Measurements from ENCODE around the gene PERM1.
"Not testable (repeated sequence)": the region's sequence is repeated elsewhere in the genome, so short reads cannot be mapped to it uniquely, and the experiment has no call there.

The PERM1 gene

DNA sequence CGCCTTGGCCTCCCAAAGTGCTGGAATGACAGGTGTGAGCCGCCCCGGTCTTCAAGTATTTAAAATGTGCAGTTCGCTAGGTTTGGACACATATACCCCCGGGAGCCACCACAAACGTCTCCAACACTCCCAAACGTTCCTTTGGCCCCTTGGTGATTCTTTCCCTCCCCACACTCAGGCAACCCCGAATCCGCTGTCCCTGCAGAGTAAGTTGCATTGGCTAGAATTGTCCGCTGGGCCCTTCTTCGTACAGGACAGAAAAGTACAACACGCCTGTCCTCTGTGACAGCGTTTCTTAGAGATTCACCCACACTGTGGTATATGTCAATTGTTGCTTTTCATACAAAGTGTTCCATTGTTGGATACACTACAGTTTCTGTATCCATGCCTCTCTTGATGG is 3.2 kb upstream of the PERM1 start:
- Mint-ChIP-seq H3K4me3 (no peak overlapping the region), H3K36me3 (ENCODE audit: insufficient read depth) (peaks cover 4% of the 10 kb centered on the region), H3K27me3 (peaks cover 43 to 62% of the 10 kb centered on the region in 2 donors), H3K27ac (no peak overlapping the region), H3K9me3 (no peaks in the 10 kb centered on the region), H3K4me1 (ENCODE audit: low read depth in 2 of 2) (no peaks in the 10 kb centered on the region)
- DNase-seq: no peak
- ATAC-seq (replicated peaks): no peak

DNA sequence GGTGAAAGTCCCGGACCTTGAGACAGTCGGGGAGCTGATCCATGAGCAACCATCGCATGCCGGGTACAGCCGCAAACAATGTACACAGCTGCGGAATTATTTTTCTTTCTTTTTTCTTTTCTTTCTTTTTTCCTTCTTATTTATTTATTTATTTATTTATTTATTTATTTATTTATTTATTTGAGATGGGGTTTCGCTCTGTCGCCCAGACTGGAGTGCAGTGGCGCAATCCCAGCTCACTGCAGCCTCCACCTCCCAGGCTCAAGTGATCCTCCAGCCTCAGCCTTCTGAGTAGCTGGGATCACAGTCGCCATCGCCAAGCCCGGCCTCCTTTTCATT is 2.6 kb upstream of the PERM1 start:
- Mint-ChIP-seq H3K4me1 (ENCODE audit: low read depth in 2 of 2) (no peaks in the 10 kb centered on the region), H3K27ac (no peak overlapping the region), H3K36me3 (ENCODE audit: insufficient read depth) (peaks cover 4% of the 10 kb centered on the region), H3K9me3 (no peaks in the 10 kb centered on the region), H3K27me3 (peaks cover 36 to 55% of the 10 kb centered on the region in 2 donors), H3K4me3 (no peak overlapping the region)
- DNase-seq: no peak
- ATAC-seq (replicated peaks): peak; percentile 7

DNA sequence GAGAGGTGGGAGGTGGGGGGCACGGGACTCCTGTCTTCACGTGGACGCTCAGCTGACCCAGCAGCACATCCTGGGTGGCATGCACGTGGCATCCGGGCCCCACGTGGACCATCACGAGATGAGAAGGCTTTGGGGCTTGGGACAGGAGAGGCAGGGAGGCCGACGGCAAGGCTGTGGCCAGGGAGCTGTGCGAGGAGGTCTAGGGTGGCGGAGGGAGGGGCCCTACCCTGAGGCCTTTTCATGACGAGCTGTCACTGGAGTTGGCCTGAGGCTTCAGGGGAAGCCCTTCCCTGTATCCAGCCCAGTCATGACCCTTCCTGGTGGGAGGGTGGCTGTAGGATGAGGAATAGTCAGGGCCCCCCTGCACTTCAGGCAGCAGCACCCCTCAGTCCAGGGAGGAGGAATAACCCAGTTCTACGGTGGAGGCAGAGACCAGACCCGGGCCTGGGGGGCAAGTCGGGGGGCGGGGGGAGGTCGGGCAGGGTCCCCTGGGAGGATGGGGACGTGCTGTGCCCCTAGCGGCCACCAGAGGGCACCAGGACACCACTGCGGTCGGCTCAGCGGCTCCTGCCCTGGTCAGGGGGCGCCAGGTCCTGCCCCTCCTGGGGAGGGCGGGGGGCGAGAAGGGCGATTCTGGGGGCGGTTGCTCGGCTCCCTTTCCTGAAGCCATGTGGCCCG is 2.0 kb upstream of the PERM1 start:
- no peak overlapping the region for H3K27ac Mint-ChIP-seq

DNA sequence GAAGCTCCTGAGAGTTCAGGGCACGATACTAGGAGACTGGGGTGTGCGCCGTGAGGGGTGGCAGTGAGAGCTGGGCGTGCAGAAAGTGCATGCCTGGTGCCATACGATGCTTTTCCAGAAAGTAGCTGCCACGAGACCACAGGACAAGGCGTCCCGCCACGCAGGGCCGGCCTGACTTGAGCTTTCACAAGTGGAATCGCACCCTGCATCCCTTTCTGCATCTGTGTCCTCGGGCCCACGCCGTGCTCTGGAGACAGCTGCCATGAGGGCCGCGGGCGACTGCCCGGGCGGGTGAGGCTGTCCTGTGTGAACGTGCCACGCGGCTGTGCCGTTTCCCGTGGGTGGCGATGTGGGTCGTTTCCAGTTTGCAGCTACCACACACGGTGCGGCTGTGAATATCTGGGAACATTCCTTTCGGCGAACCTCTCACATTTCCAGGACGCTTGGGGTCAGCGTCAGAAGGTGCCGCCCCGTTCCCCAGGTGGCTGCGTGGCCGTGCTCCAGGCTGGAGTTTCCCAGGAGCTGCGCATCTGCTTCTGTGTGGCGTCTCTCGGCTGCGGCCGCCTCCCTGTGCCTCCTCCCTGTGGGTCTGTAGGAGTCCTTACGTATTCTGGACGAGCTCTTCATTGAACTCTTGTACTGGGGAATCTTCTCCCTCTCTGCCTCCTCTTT is 1.0 kb upstream of the PERM1 start:
- no peak overlapping the region for H3K4me3 Mint-ChIP-seq
- H3K27ac Mint-ChIP-seq: no peak overlapping the region
- peaks cover 21 to 47% of the 10 kb centered on the region in 2 donors for H3K27me3 Mint-ChIP-seq
- H3K9me3 Mint-ChIP-seq: no peaks in the 10 kb centered on the region
- ATAC-seq (replicated peaks) (no peak), DNase-seq (no peak)
- peaks cover 0 to 3% of the 10 kb centered on the region in 2 donors for H3K4me1 Mint-ChIP-seq (ENCODE audit: low read depth in 2 of 2)
- peaks cover 4% of the 10 kb centered on the region for H3K36me3 Mint-ChIP-seq (ENCODE audit: insufficient read depth)

More for the DNA sequence above, 2.0 kb upstream of the PERM1 start:
- peak; percentile 52 to 58 (median 56) for DNase-seq
- Mint-ChIP-seq H3K36me3 (ENCODE audit: insufficient read depth) (peaks cover 4% of the 10 kb centered on the region), H3K27me3 (peaks cover 31 to 50% of the 10 kb centered on the region in 2 donors), H3K9me3 (no peaks in the 10 kb centered on the region), H3K4me1 (ENCODE audit: low read depth in 2 of 2) (no peaks in the 10 kb centered on the region), H3K4me3 (no peak overlapping the region)
- peak; percentile 79 for ATAC-seq (replicated peaks)

DNA sequence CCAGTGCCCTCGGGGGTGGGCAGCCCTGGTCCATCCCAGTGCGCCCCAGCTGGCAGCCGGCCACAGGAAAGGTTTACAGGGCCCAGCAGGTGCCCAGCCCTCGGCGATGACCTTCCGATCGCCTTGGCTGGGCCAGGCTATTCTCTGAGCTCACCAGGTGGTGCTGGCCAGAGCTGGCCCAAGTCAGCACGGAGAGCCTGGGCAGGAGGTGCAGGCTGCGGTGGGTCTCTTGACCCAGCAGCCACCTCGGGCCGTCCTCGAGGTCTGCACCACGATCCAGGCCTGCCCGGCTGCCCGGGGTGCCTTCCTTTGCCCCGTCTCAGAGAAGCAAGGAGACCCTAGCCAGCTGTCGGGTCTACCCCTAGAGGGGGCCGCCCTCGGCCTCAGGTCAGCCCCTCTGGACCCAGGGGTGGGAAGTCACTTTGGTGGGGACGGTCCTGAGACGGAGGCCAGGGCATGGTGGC is 370 bp downstream of the PERM1 start:
- Mint-ChIP-seq H3K27ac (no peak overlapping the region), H3K27me3 (peaks cover 16 to 47% of the 10 kb centered on the region in 2 donors), H3K4me3 (no peak overlapping the region), H3K9me3 (no peaks in the 10 kb centered on the region), H3K36me3 (ENCODE audit: insufficient read depth) (peaks cover 4% of the 10 kb centered on the region), H3K4me1 (ENCODE audit: low read depth in 2 of 2) (peaks cover 0 to 3% of the 10 kb centered on the region in 2 donors)
- no peak for DNase-seq
- ATAC-seq (replicated peaks): no peak

DNA sequence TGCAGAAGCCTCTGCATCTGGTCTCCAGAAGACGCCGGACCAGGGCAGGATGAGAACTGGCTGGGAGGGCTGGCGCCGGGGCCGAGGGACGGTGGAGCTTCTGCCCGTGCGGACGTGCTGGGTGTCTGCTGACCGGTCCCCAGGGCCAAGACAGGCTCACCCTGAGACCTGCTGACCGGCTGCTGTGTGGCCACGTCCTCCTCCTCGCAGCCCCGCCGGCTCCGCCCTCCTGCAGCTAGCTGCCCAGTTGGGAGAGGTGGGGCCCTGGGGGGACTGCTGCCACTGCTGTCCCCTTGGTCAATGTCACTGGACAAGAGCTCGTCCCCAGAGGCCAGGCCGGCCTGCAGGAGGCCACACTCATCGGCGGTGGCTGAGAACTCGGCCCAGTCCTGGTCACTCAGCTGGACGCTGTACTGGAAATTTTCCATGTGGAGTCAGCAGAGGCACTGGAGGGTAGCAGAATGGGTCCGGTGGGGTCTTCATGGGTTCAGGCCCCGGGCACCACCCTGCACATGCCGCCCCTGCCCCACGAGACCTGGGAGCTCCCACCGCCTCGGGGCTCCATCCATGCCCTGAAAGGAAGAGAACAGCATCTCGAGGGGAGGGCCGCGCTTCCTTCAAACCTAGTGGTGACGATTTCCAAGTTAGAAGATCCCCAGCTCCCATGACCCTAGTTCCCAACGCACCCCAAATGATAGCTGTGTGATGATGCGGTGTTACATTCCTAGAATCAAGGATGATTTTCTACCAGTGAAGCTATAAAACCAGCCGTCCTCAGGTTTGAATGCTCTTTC is 1.1 kb downstream of the PERM1 start:
- H3K27ac Mint-ChIP-seq: no peak overlapping the region
- DNase-seq (no peak), ATAC-seq (replicated peaks) (no peak)
- peaks cover 3 to 5% of the 10 kb centered on the region in 2 donors for H3K4me1 Mint-ChIP-seq (ENCODE audit: low read depth in 2 of 2)
- H3K9me3 Mint-ChIP-seq: no peaks in the 10 kb centered on the region
- H3K27me3 Mint-ChIP-seq: peaks cover 13 to 44% of the 10 kb centered on the region in 2 donors
- H3K4me3 Mint-ChIP-seq: no peak overlapping the region
- H3K36me3 Mint-ChIP-seq (ENCODE audit: insufficient read depth): no peaks in the 10 kb centered on the region

DNA sequence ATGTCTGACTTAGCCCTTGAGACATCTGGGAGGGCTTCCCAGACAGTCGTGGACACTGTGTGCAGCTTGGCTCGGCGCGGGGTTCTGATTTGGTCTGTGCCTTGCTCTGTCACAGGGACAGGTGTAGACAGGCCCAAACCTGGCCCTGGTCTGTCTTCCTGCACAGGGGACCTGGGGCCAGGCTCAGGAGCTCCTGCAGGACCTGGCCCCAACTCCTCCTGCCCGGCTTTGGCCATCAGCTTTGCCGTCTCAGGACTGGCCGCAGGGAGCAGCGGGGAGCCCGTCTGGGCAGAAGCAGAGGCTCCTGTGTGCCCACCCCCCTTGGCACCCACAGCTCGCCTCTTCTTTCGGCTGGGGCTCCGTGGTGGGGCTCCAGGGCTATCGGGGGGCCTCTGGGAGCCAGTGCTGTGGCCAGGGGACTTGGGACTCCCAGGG is 1.7 kb downstream of the PERM1 start:
- H3K4me3 Mint-ChIP-seq: no peak overlapping the region

DNA sequence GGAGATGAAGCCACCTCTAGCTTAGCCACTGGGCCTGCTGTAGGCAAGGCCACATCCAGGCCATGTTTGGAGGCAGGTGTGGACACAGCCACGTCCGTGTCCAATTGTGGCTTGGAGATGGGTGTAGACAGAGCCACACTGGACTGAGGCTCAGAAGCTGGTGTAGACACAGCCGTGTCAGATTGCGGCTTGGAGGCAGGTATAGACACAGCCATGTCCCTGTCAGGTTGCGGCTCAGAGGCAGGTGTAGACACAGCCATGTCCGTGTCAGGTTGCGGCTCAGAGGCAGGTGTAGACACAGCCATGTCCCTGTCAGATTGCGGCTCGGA is 2.2 kb downstream of the PERM1 start:
- no peaks in the 10 kb centered on the region for H3K36me3 Mint-ChIP-seq (ENCODE audit: insufficient read depth)
- no peak overlapping the region for H3K27ac Mint-ChIP-seq
- no peak overlapping the region for H3K4me3 Mint-ChIP-seq
- DNase-seq (no peak), ATAC-seq (replicated peaks) (no peak)
- peaks cover 18 to 44% of the 10 kb centered on the region in 2 donors for H3K27me3 Mint-ChIP-seq
- no peaks in the 10 kb centered on the region for H3K9me3 Mint-ChIP-seq
- H3K4me1 Mint-ChIP-seq (ENCODE audit: low read depth in 2 of 2): peaks cover 5 to 9% of the 10 kb centered on the region in 2 donors

More for the DNA sequence above, 1.7 kb downstream of the PERM1 start:
- H3K9me3 Mint-ChIP-seq: no peaks in the 10 kb centered on the region
- H3K36me3 Mint-ChIP-seq (ENCODE audit: insufficient read depth): no peaks in the 10 kb centered on the region
- no peak overlapping the region for H3K27ac Mint-ChIP-seq
- ATAC-seq (replicated peaks): no peak
- DNase-seq: no peak
- H3K27me3 Mint-ChIP-seq: peaks cover 13 to 44% of the 10 kb centered on the region in 2 donors
- H3K4me1 Mint-ChIP-seq (ENCODE audit: low read depth in 2 of 2): peaks cover 5 to 9% of the 10 kb centered on the region in 2 donors

DNA sequence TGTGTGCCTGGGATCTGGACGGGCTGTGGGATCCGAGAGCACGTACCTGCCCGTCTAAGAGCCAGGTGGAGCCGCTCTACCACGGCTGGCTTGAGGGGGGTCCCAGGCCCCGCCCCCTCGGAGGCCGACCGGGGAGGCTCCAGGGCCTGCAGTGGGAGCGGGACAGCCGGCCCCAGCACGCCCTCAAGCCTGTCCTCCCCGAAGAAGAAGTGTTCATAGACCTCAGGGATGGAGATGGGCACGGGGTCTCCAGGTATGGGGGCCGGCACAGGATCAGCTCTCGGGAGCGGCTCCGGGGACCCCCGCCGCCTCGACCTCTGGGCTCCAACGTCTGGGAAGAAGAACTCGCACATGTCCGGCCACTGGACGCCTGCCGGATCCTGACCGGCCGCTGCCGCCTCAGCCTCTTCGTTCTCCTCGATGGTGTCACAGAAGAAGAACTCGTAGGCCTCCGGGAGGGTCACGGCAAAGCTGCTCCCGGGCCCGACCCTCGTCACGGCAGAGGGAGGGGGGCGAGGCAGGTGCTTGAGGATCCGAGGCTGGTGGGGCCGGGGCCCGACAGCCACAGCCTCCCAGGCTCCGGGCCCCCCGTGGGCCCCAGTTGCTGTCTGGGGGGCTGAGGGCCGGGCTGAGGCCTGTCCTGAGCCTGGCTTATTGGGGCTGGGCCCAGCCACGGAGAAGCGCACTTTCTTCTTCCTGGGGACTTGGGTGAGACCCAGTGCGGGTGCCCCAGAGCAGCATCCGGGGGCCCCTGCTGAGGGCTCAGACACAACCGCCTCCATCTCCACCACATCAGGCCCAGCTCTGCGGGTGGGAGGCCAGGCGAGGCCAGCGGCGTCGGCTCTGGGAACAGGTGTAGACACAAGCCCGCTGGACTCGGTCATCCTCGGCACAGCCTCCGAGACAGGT is 2.8 kb downstream of the PERM1 start:
- Mint-ChIP-seq H3K27ac (no peak overlapping the region), H3K4me1 (ENCODE audit: low read depth in 2 of 2) (peaks cover 5 to 9% of the 10 kb centered on the region in 2 donors), H3K9me3 (no peaks in the 10 kb centered on the region), H3K27me3 (peaks cover 19 to 49% of the 10 kb centered on the region in 2 donors), H3K36me3 (ENCODE audit: insufficient read depth) (no peaks in the 10 kb centered on the region), H3K4me3 (no peak overlapping the region)
- no peak for ATAC-seq (replicated peaks)
- DNase-seq: no peak

DNA sequence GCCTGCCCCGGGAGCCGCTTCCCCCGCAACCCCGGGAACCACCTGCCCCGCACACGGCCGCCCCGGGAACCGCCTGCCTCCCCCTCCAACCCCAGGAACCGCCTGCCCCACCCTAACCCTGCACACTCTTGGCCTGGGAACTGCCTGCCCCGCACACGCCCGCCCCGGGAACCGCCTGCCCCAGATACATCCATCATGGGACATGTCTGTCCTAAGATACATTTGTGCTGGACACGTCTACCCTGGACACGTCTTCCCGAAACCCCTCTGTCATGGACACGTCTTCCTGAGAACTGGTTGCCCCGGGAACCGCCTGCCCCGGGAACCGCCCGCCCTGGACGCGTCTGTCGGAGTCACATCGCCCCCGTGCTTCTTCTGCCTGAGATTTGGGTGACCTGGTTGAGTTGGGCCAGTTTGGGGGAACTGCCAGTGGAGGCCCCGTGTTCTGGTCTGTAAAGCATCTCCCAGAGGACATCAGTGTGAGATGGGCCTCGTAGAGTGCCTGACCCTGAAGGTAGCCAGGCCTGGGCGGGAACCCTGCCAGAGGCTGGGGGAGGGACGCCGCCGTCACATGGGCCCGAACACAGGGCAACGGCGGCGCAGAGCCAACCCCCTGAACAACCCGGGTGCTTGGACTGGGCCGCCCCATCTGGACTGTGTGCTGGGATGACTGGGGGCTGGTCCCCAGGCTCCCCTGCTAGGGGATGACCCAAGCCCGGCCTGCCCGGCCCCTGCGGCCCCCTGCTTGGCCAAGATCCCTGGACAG is 3.6 kb downstream of the PERM1 start:
- DNase-seq (no peak), ATAC-seq (replicated peaks) (no peak)
- Mint-ChIP-seq H3K27ac (no peak overlapping the region), H3K4me3 (peak overlapping the region; percentile 46 to 58), H3K36me3 (ENCODE audit: insufficient read depth) (no peaks in the 10 kb centered on the region), H3K27me3 (peaks cover 19 to 47% of the 10 kb centered on the region in 2 donors), H3K9me3 (no peaks in the 10 kb centered on the region), H3K4me1 (ENCODE audit: low read depth in 2 of 2) (peaks cover 5 to 9% of the 10 kb centered on the region in 2 donors)

DNA sequence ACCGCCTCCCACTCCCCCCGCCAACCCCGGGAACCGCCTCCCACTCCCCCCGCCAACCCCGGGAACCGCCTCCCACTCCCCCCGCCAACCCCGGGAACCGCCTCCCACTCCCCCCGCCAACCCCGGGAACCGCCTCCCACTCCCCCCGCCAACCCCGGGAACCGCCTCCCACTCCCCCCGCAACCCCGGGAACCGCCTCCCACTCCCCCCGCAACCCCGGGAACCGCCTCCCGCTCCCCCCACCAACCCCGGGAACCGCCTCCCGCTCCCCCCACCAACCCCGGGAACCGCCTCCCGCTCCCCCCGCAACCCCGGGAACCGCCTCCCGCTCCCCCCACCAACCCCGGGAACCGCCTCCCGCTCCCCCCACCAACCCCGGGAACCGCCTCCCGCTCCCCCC is 5.1 kb downstream of the PERM1 start:
- not testable (repeated sequence) for H3K9me3 Mint-ChIP-seq; H3K27ac Mint-ChIP-seq; H3K4me3 Mint-ChIP-seq; ATAC-seq (replicated peaks); DNase-seq; H3K4me1 Mint-ChIP-seq (ENCODE audit: low read depth in 2 of 2); H3K36me3 Mint-ChIP-seq (ENCODE audit: insufficient read depth)
- peaks cover 13 to 35% of the 10 kb centered on the region in 2 donors for H3K27me3 Mint-ChIP-seq

DNA sequence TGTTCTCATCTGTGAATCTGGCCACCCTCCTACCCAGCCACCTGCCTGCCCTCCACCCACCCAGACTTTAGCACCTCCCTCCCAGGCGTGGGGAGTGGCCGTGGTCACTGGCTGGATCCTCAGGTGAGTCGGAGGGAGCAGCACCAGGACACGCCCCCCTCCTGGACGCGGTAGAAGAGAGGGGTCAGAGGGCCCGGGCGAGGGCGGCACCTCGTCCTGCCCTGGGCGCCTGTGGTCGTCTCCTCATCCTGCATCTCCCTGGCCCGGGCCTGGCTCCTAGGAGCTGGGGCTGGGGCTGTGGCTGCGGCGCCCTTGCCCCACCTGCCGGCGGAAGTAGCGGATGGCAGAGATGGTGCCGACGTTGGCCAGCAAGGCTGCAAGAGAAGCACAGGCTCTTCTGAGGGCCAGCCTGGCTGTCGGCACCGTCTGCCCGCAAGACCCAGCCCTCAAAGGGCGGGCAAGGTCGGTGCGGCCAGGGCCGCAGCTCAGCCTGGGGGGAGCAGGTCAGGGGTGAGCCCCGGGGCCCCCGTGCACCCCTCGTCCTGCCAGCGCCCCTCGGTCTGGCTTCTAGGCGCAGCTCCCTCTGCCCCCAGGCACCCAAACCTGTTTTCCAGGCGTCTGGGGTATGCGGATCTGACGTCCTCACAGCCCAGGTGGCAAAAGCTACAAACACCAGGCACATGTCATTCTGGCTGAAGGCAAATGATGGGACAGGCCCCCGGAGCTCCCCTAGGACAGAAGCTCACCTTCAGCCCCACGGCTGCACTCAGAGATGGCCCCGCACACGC is 5.8 kb downstream of the PERM1 start:
- peak; percentile 54 to 65 (median 58) for DNase-seq
- no peaks in the 10 kb centered on the region for H3K9me3 Mint-ChIP-seq
- peaks cover 13 to 35% of the 10 kb centered on the region in 2 donors for H3K27me3 Mint-ChIP-seq
- no peaks in the 10 kb centered on the region for H3K36me3 Mint-ChIP-seq (ENCODE audit: insufficient read depth)
- H3K4me1 Mint-ChIP-seq (ENCODE audit: low read depth in 2 of 2): peaks cover 5 to 9% of the 10 kb centered on the region in 2 donors
- peak; percentile 94 for ATAC-seq (replicated peaks)
- H3K4me3 Mint-ChIP-seq: peak overlapping the region; percentile 38 to 62
- H3K27ac Mint-ChIP-seq: peak overlapping the region in 1 of 2 donors; percentile 53

Data from effector memory CD8-positive, alpha-beta T cell (primary cell).